HepG2 (cell line): ENCODE data around the gene MED22. TPM values are rescaled to one million over a fixed set of nuclear protein-coding genes. Genes with fewer than 3 reads are reported as not detected.
A peak's percentile ranks its signal among the peaks of the same experiment; 100 is the strongest.

ENCODE experiments used
- AHR ChIP-seq: IDR thresholded peaks from 2 replicates; pipeline ENCODE4 v1.6.1; 2018; ENCODE audit warnings: missing genetic modification reagents, missing compliant biosample characterization
- BRD4 ChIP-seq: sonication (generic); formaldehyde crosslinking; IDR thresholded peaks from 2 replicates; pipeline ENCODE4 v1.4.0; 2020; ENCODE audit warnings: missing genetic modification reagents
- CREBL2 ChIP-seq: sonication (generic); formaldehyde crosslinking; IDR thresholded peaks from 2 replicates; pipeline ENCODE4 v1.8.1; 2023; ENCODE audit warnings: missing genetic modification reagents, mild to moderate bottlenecking, borderline replicate concordance
- GLI4 ChIP-seq: sonication (generic); formaldehyde crosslinking; IDR thresholded peaks from 2 replicates; pipeline ENCODE4 v1.5.1; 2020; ENCODE audit warnings: missing genetic modification reagents, mild to moderate bottlenecking, moderate library complexity, borderline replicate concordance
- HOXA9 ChIP-seq: sonication (generic); formaldehyde crosslinking; IDR thresholded peaks from 2 replicates; pipeline ENCODE4 v1.8.1; 2022; ENCODE audit warnings: missing genetic modification reagents, mild to moderate bottlenecking, moderate library complexity, borderline replicate concordance
- JDP2 ChIP-seq: sonication (generic); formaldehyde crosslinking; IDR thresholded peaks from 2 replicates; pipeline ENCODE4 v1.8.1; 2022; ENCODE audit warnings: missing genetic modification reagents, borderline replicate concordance
- RARA ChIP-seq: IDR thresholded peaks from 2 replicates; pipeline ENCODE4 v1.6.1; 2016; ENCODE audit warnings: missing genetic modification reagents, missing compliant biosample characterization
- UBTF ChIP-seq: sonication (generic); formaldehyde crosslinking; IDR thresholded peaks from 2 replicates; pipeline ENCODE4 v1.4.0; 2020; ENCODE audit warnings: mild to moderate bottlenecking, missing genetic modification reagents
- YEATS2 ChIP-seq: sonication (generic); formaldehyde crosslinking; IDR thresholded peaks from 2 replicates; pipeline ENCODE4 v1.4.0; 2020; ENCODE audit warnings: missing genetic modification reagents, borderline replicate concordance
- YEATS4 ChIP-seq: sonication (generic); formaldehyde crosslinking; IDR thresholded peaks from 2 replicates; pipeline ENCODE4 v1.4.0; 2020; ENCODE audit warnings: missing genetic modification reagents, borderline replicate concordance
- ZNF781 ChIP-seq: sonication (generic); formaldehyde crosslinking; IDR thresholded peaks from 2 replicates; pipeline ENCODE4 v1.5.1; 2020; ENCODE audit warnings: borderline replicate concordance, mild to moderate bottlenecking, missing genetic modification reagents; ENCODE audit errors: not compliant biosample characterization
- ZNF782 ChIP-seq: sonication (generic); formaldehyde crosslinking; IDR thresholded peaks from 2 replicates; pipeline ENCODE4 v1.4.0; 2020; ENCODE audit warnings: missing genetic modification reagents, mild to moderate bottlenecking, borderline replicate concordance
- ZZZ3 ChIP-seq: sonication (generic); formaldehyde crosslinking; IDR thresholded peaks from 2 replicates; pipeline ENCODE4 v1.4.0; 2020; ENCODE audit warnings: missing genetic modification reagents, mild to moderate bottlenecking, borderline replicate concordance
- polyA plus RNA-seq, 8 experiments: library from polyadenylated mRNA; depleted of rRNA in 3 of 8; stranded (reverse) in 7 of 8; unstranded in 1 of 8; fragments of >200 nt; fragmentation: Illumina TruSeq in 4 of 8; extraction: Trizol in 4 of 8; gene quantifications; 2 replicates each; pipeline versions ENCODE4 v1.2.1 to v1.2.3, GENCODE V29; 2011 to 2016; ENCODE audit warnings: low read depth in 4 of 8, missing spikeins in 1 of 8, mixed read lengths in 1 of 8; ENCODE audit not compliant: insufficient read depth in 1 of 8
- total RNA-seq, 5 experiments: library from RNA; depleted of rRNA; stranded (reverse); fragments of >200 nt; fragmentation: Illumina TruSeq; extraction: Trizol; gene quantifications; 2 replicates each; pipeline ENCODE4 v1.2.3, GENCODE V29; 2016; ENCODE audit warnings: low read depth in 1 of 5
- TF ChIP-seq, protein P1 (sequence below): sonication (generic); formaldehyde crosslinking; IDR thresholded peaks from 2 replicates; pipeline ENCODE4 v1.9.0; 2022; ENCODE audit warnings: missing genetic modification reagents, mild to moderate bottlenecking, borderline replicate concordance
- TF ChIP-seq, protein P2 (sequence below): sonication (generic); formaldehyde crosslinking; IDR thresholded peaks from 2 replicates; pipeline ENCODE4 v1.5.1; 2020; ENCODE audit warnings: missing genetic modification reagents, mild to moderate bottlenecking, borderline replicate concordance
- TF ChIP-seq, protein P3 (sequence below): sonication (generic); formaldehyde crosslinking; IDR thresholded peaks from 2 replicates; pipeline ENCODE4 v1.5.1; 2020; ENCODE audit warnings: missing genetic modification reagents, mild to moderate bottlenecking, borderline replicate concordance

Gene MED22
- total and polyA plus RNA-seq, 2 of the 13 experiments (the other 11 are each of a cell fraction or from before 2014, with no cell fraction given) = 15.8 to 22.1 TPM

GRCh38 chr9:133347985-133348717, at the start of gene MED22, which contains the start of gene RPL7A (continued):
- TF ChIP-seq UBTF (CRISPR knock-in tag) (peak; percentile 60), ZZZ3 (peak; percentile 100; the same call in 1 of the 2 replicates), YEATS2 (CRISPR knock-in tag) (peak; percentile 100), JDP2 (CRISPR knock-in tag) (no peak), CREBL2 (CRISPR knock-in tag) (no peak), HOXA9 (CRISPR knock-in tag) (peak; percentile 74), YEATS4 (CRISPR knock-in tag) (peak; percentile 67; the same call in 1 of the 2 replicates), GLI4 (CRISPR knock-in tag) (peak; percentile 88; the same call in 1 of the 2 replicates), AHR (CRISPR knock-in tag) (peak; percentile 7; the same call in 1 of the 2 replicates), ZNF781 (peak; percentile 74), ZNF782 (CRISPR knock-in tag) (0 out of 2 replicates have a peak, but pooled peaks have one; percentile 65), BRD4 (CRISPR knock-in tag) (peak; percentile 90), RARA (CRISPR knock-in tag) (peak; percentile 46; the same call in 1 of the 2 replicates)
- TF ChIP-seq, protein P1, sequence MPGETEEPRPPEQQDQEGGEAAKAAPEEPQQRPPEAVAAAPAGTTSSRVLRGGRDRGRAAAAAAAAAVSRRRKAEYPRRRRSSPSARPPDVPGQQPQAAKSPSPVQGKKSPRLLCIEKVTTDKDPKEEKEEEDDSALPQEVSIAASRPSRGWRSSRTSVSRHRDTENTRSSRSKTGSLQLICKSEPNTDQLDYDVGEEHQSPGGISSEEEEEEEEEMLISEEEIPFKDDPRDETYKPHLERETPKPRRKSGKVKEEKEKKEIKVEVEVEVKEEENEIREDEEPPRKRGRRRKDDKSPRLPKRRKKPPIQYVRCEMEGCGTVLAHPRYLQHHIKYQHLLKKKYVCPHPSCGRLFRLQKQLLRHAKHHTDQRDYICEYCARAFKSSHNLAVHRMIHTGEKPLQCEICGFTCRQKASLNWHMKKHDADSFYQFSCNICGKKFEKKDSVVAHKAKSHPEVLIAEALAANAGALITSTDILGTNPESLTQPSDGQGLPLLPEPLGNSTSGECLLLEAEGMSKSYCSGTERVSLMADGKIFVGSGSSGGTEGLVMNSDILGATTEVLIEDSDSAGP (CRISPR knock-in tag) = peak; percentile 100
- TF ChIP-seq, protein P2, sequence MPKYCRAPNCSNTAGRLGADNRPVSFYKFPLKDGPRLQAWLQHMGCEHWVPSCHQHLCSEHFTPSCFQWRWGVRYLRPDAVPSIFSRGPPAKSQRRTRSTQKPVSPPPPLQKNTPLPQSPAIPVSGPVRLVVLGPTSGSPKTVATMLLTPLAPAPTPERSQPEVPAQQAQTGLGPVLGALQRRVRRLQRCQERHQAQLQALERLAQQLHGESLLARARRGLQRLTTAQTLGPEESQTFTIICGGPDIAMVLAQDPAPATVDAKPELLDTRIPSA (CRISPR knock-in tag) = 0 out of 2 replicates have a peak, but pooled peaks have one; percentile 87
- TF ChIP-seq, protein P3, sequence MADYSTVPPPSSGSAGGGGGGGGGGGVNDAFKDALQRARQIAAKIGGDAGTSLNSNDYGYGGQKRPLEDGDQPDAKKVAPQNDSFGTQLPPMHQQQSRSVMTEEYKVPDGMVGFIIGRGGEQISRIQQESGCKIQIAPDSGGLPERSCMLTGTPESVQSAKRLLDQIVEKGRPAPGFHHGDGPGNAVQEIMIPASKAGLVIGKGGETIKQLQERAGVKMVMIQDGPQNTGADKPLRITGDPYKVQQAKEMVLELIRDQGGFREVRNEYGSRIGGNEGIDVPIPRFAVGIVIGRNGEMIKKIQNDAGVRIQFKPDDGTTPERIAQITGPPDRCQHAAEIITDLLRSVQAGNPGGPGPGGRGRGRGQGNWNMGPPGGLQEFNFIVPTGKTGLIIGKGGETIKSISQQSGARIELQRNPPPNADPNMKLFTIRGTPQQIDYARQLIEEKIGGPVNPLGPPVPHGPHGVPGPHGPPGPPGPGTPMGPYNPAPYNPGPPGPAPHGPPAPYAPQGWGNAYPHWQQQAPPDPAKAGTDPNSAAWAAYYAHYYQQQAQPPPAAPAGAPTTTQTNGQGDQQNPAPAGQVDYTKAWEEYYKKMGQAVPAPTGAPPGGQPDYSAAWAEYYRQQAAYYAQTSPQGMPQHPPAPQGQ (CRISPR knock-in tag) = no peak
